Thyroid gland (tissue), 4 donors: ENCODE measurements around the gene NLGN1.

Experiments
- CTCF ChIP-seq, 6 experiments: fragments of 200-600 bp in 3 of 6; fragments of 450-650 bp in 3 of 6; sonication (generic) in 3 of 6; IDR thresholded peaks; one replicate each; pipeline ENCODE4 v1.5.1; 2016 to 2019; ENCODE audit warnings: antibody characterized with exemption in 6 of 6, mild to moderate bottlenecking in 2 of 6, inconsistent platforms in 1 of 6, moderate library complexity in 1 of 6
- POLR2A ChIP-seq, 2 donors: fragments of 450-650 bp; IDR thresholded peaks; one replicate each; pipeline ENCODE4 v1.6.1; 2017; ENCODE audit warnings: antibody characterized with exemption in 2 of 2, mild to moderate bottlenecking in 2 of 2, moderate library complexity in 1 of 2

- TF ChIP-seq CTCF (IDR thresholded peaks at IDR 0.05) (no peak), POLR2A (IDR thresholded peaks at IDR 0.05) (no peak)
Measured at GRCh38 chr3:173730391-173730790, 332.8 kb downstream of the NLGN1 start.
